ENCODE measurements around the gene CTXN2. TPM values are rescaled to one million over a fixed set of nuclear protein-coding genes. Genes with fewer than 3 reads are reported as not detected.
A peak's percentile ranks its signal among the peaks of the same experiment; 100 is the strongest.

Gene CTXN2
- total RNA-seq, 1 donor from 2014 or later, result not detected

- peak overlapping the region; percentile 67 for H3K4me3 ChIP-seq
- H3K4me1 ChIP-seq, result no peaks in the 10 kb centered on the region
- no peaks in the 10 kb centered on the region for H3K9me3 ChIP-seq
- no peak for DNase-seq
- H3K27ac ChIP-seq, result peak overlapping the region; percentile 74
- intact Hi-C loops (cut with DNase I), result no loop called here
- no peaks in the 10 kb centered on the region for H3K36me3 ChIP-seq
- peaks cover 10% of the 10 kb centered on the region for H3K27me3 ChIP-seq (ENCODE audit: low read depth)
- TF ChIP-seq CTCF (IDR thresholded peaks at IDR 0.05), result no peak
- no peak for ATAC-seq
Observed at GRCh38 chr15:48176957-48177356, 14.5 kb upstream of the CTXN2 start.

- H3K36me3 ChIP-seq, result no peaks in the 10 kb centered on the region
- H3K27ac ChIP-seq, result peak overlapping the region; percentile 74
- ATAC-seq (peak; percentile 84 to 90), DNase-seq (no peak)
- intact Hi-C loops (cut with DNase I), result no loop called here
- H3K4me1 ChIP-seq, result no peaks in the 10 kb centered on the region
- peaks cover 10% of the 10 kb centered on the region for H3K27me3 ChIP-seq (ENCODE audit: low read depth)
- no peak for TF ChIP-seq CTCF (IDR thresholded peaks at IDR 0.05)
- peak overlapping the region; percentile 67 for H3K4me3 ChIP-seq
- no peaks in the 10 kb centered on the region for H3K9me3 ChIP-seq
Observed at GRCh38 chr15:48177383-48177765, 14.1 kb upstream of the CTXN2 start.

- Histone ChIP-seq H3K4me1 (no peaks in the 10 kb centered on the region), H3K9me3 (no peaks in the 10 kb centered on the region), H3K36me3 (no peaks in the 10 kb centered on the region), H3K27me3 (ENCODE audit: low read depth) (peaks cover 10% of the 10 kb centered on the region), H3K4me3 (peak within 1 kb of the TSS; percentile 67), H3K27ac (peak within 1 kb of the TSS; percentile 74)
- DNase-seq (peak; percentile 80), ATAC-seq (peak; percentile 90 to 95)
- peak; percentile 14 for TF ChIP-seq CTCF (IDR thresholded peaks at IDR 0.05)
- intact Hi-C loops (cut with DNase I), result no loop called here
Observed at GRCh38 chr15:48177766-48178647, 13.5 kb upstream of the CTXN2 start, which contains the start of gene MYEF2. Gene MYEF2, minus strand, starts transcription at chr15:48178295. Its CDS starts 58 bp downstream, at chr15:48178237.

GRCh38 chr15:48178648-48178931, 12.9 kb upstream of the CTXN2 start:
- DNase-seq (no peak), ATAC-seq (no peak)
- Histone ChIP-seq H3K4me3 (peak overlapping the region; percentile 67), H3K9me3 (no peaks in the 10 kb centered on the region), H3K27ac (no peak overlapping the region), H3K36me3 (no peaks in the 10 kb centered on the region), H3K4me1 (no peaks in the 10 kb centered on the region), H3K27me3 (ENCODE audit: low read depth) (peaks cover 10% of the 10 kb centered on the region)
- TF ChIP-seq CTCF (IDR thresholded peaks at IDR 0.05), result no peak
- intact Hi-C loops (cut with DNase I), result no loop called here

GRCh38 chr15:48182749-48183148, 8.7 kb upstream of the CTXN2 start:
- H3K4me3 ChIP-seq, result no peak overlapping the region
- DNase-seq (no peak), ATAC-seq (no peak)
- H3K9me3 ChIP-seq, result no peaks in the 10 kb centered on the region
- TF ChIP-seq CTCF (IDR thresholded peaks at IDR 0.05), result no peak
- intact Hi-C loops (cut with DNase I), result no loop called here
- no peak overlapping the region for H3K27ac ChIP-seq
- H3K4me1 ChIP-seq, result no peaks in the 10 kb centered on the region
- H3K36me3 ChIP-seq, result no peaks in the 10 kb centered on the region
- peaks cover 8% of the 10 kb centered on the region for H3K27me3 ChIP-seq (ENCODE audit: low read depth)
